Measurements from ENCODE around the gene SNAP23.
"Not testable (repeated sequence)": the region's sequence is repeated elsewhere in the genome, so short reads cannot be mapped to it uniquely, and the experiment has no call there.

Gene SNAP23

GRCh38 chr15:42556550-42557207 is 61.2 kb downstream of the SNAP23 start:
- not testable (repeated sequence) for DNase-seq (ENCODE audit: low read depth in 1 of 2, low spot score in 1 of 2)

- DNase-seq (ENCODE audit: low read depth in 1 of 2, low spot score in 1 of 2), result no peak
These were observed 63.3 kb downstream of the SNAP23 start for GRCh38 chr15:42558739-42559138.

- peak; percentile 84 to 91 for DNase-seq (ENCODE audit: low read depth in 1 of 2, low spot score in 1 of 2)
These were observed 80.0 kb downstream of the SNAP23 start, which contains the start of gene STARD9 for GRCh38 chr15:42575188-42576039. Gene STARD9, plus strand, starts transcription at chr15:42575606. Its CDS starts 110 bp downstream, at chr15:42575716.

GRCh38 chr15:42576040-42576594 is 80.7 kb downstream of the SNAP23 start:
- no peak for DNase-seq (ENCODE audit: low read depth in 1 of 2, low spot score in 1 of 2)

GRCh38 chr15:42576776-42577175 is 81.3 kb downstream of the SNAP23 start:
- DNase-seq (ENCODE audit: low read depth in 1 of 2, low spot score in 1 of 2), result no peak

GRCh38 chr15:42577514-42578031 is 82.1 kb downstream of the SNAP23 start:
- no peak for DNase-seq (ENCODE audit: low read depth in 1 of 2, low spot score in 1 of 2)

- no peak for DNase-seq (ENCODE audit: low read depth in 1 of 2, low spot score in 1 of 2)
These were observed 83.6 kb downstream of the SNAP23 start for GRCh38 chr15:42578984-42579537.

GRCh38 chr15:42581272-42581730 is 85.9 kb downstream of the SNAP23 start:
- DNase-seq (ENCODE audit: low read depth in 1 of 2, low spot score in 1 of 2), result peak; percentile 59 to 61
